ENCODE data around the gene RASA3.

The RASA3 gene

GRCh38 chr13:113996081-113996911 is 136.1 kb downstream of the RASA3 start:
- no peak for TF ChIP-seq GATA3 (IDR thresholded peaks at IDR 0.05; ENCODE audit: low read depth, low read length)
- TF ChIP-seq GATA2 (IDR thresholded peaks at IDR 0.05; ENCODE audit: low read depth, low read length), result no peak

- no peak for TF ChIP-seq GATA3 (IDR thresholded peaks at IDR 0.05; ENCODE audit: low read depth, low read length)
- TF ChIP-seq GATA2 (IDR thresholded peaks at IDR 0.05; ENCODE audit: low read depth, low read length), result no peak
Observed at GRCh38 chr13:113995051-113995601, 137.3 kb downstream of the RASA3 start.

DNA sequence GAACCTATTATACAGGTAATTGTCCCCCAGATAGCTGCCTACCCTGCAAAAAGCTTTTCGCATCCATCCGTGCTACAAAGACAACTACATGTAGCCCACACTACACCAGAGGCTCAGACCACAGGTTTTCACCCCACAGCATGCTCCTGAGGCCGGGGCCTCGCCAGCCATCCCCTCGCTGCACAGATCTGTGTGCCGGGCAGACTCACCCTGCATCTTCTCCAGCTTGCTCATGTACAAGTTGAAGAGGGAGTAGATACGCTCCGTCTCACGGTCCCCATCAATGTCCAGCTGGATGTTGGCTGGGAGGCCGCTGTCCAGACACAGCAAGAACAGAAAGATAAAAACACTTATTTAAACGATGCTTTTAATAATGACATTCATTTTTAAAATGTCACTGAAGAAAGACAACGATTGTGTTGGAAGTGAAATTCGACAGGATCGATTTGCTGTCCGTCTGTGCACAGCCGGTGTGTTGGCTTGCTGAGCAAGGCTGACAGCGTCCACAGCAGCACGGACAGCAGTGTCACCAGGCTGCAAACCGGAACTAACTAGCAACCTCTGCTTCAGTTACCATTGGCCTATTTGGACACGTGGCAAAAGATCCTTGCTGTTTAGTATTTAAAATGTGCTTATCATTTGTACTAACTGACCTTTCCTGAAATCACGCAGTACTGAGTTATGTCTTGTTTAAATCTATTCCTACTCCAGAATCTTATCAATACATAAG is 140.0 kb downstream of the RASA3 start:
- no peak for TF ChIP-seq GATA2 (IDR thresholded peaks at IDR 0.05; ENCODE audit: low read depth, low read length)
- TF ChIP-seq GATA3 (IDR thresholded peaks at IDR 0.05; ENCODE audit: low read depth, low read length), result no peak

GRCh38 chr13:113991676-113992179 is 140.7 kb downstream of the RASA3 start:
- TF ChIP-seq GATA3 (IDR thresholded peaks at IDR 0.05; ENCODE audit: low read depth, low read length), result no peak

DNA sequence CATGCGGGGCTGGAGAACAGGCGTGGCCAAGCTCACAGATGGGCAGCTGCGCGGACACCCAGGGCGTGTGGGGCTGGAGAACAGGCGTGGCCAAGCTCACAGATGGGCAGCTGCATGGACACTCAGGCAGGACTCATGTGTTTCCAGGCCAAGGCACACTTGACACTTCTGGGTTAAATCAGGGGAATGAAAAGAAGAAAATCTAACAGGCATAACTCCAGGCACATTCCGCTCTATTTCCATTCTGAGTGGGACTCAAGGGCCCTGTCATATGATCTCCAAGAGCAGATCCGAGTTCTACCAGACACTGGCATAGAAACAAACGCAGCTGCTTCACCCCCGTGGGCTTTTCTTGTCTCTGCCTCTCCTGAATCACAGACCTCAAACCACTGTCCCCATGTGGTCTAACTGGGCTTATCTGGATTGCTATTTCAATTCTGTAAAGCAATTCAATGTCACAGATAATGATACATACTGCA is 141.2 kb downstream of the RASA3 start:
- TF ChIP-seq GATA2 (IDR thresholded peaks at IDR 0.05; ENCODE audit: low read depth, low read length), result peak; percentile 87
- no peak; the same call in 1 of the 2 replicates for TF ChIP-seq GATA3 (IDR thresholded peaks at IDR 0.05; ENCODE audit: low read depth, low read length)

- TF ChIP-seq GATA2 (IDR thresholded peaks at IDR 0.05; ENCODE audit: low read depth, low read length) (no peak), GATA3 (IDR thresholded peaks at IDR 0.05; ENCODE audit: low read depth, low read length) (no peak)
Observed at GRCh38 chr13:113990321-113990837, 142.0 kb downstream of the RASA3 start.

DNA sequence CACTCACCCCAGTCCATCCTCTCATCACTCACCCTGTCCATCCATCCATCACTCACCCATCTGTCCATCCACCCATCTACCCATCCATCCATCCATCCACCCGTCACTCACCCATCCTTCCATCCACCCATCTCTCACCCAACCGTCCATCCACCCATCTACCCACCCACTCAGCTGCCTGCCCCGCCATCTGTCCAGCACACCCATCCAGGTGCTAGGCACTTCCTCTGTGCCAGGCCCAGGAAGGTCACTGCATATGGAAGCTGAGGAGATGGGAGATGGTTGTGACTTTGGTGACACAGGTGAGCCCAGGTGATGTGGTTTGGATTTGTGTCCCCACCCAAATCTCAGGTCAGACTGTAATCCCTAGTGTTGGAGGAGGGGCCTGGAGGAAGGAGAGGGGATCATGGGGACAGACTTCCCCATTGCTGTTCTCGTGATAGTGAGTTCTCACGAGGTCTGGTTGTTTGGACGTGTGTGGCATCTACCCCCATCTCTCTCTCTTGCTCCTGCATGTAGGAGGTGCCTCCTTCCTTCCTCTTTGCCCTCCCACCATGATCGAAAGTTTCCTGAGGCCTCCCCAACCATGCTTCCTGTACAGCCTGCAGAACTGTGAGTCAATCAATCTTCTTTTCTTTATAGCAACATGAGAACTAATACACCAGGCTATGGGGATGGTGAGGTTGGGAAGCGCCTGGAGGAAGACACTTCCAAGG is 142.7 kb downstream of the RASA3 start:
- TF ChIP-seq GATA2 (IDR thresholded peaks at IDR 0.05; ENCODE audit: low read depth, low read length), result no peak
- TF ChIP-seq GATA3 (IDR thresholded peaks at IDR 0.05; ENCODE audit: low read depth, low read length), result no peak

DNA sequence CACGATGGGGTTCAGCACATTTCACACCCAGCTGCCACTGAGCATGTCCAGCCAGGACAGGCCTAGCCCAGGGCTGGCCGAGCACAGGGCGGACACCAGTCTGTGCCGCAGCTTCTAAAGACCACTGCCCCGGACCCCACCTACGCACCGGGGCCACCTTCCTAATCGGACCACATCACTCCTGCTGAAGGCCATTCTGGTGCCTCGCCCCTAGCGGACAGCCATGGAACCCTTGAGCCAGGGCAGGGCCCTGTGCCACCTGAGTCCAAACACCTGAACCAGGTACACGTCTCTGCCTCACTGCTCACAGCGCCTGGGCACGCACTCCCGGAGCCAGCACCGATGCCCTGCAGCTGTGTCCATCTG is 150.1 kb downstream of the RASA3 start:
- TF ChIP-seq GATA3 (IDR thresholded peaks at IDR 0.05; ENCODE audit: low read depth, low read length) (no peak), GATA2 (IDR thresholded peaks at IDR 0.05; ENCODE audit: low read depth, low read length) (no peak)

DNA sequence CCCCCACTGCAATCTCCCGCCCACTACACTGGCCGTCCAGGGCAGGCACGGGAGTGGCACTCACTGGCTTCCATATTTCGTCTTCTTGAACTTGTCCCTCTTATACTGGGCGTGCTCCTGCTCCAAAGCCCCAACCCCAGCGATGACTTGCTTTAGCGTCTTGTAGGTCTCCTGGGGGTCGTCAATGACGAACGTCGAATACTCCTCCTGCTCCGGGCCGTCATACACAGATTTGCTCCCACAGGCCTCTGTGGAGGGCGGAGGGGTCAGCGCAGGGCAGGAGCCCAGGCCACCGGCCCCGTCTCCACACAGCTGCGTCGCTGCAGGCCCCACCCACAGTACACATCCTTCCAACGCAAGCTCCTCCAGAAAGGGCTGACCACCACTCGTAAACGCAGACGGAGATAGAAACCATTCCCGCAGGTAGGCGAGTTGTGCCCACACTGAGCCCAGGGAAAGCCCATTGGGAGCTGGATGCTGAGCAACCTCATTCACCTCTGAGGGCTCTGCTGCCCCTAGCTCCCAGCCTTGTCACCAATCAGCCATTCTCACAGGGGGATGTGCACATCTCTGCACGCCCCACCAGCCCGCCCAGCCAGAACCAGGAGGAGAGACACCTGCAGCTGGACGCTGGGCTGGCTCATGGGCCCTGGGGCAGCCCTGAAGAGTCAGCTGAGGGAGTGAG is 150.7 kb downstream of the RASA3 start:
- no peak for TF ChIP-seq GATA2 (IDR thresholded peaks at IDR 0.05; ENCODE audit: low read depth, low read length)
- no peak for TF ChIP-seq GATA3 (IDR thresholded peaks at IDR 0.05; ENCODE audit: low read depth, low read length)

DNA sequence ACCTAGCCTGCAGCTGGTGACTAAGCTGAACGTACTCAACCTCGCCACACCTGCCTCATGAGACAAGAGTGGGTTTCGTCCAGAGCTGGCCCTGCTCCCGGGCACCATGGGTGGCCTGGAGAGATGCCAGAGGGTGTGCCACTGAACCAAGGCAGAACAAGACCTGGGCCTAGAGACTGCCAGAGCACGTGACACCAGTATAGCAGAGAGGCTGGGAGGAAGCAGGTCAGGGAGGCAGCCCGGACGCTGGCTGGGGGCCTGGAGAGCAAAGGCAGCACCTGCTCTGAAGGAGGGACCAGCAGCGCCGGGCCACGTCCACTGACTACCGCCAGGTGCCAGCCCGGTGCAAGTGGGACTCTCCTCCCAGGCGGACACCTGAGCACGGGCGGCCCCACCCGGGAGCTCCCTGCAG is 151.2 kb downstream of the RASA3 start:
- TF ChIP-seq GATA3 (IDR thresholded peaks at IDR 0.05; ENCODE audit: low read depth, low read length) (no peak), GATA2 (IDR thresholded peaks at IDR 0.05; ENCODE audit: low read depth, low read length) (no peak)

DNA sequence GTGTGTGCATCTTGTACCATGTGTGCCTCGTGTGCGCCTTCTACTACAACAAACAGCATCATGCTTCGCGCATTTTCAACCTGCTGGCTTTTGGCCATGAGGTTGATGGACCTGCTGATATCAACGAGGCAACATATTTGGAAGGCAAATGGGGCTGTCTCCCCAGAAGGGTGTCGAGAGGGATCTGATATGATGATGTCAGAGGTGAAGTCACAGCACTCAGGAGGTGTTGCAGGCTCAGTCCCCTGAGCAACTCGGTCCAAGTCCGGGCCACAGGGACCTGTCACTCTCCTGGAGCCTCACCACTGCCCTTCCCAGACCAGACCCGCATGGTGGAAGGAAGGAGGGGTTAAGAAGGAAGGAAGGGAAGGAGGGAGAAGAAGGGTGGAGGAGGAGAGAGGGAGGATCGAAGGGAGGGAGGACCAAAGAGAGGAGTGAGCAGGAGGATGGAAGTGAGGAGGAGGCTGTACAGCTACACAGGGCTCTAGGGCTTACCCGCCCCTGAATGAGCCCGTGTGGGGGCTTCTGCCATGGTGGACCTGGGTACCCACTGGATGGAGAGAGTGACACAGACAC is 151.8 kb downstream of the RASA3 start:
- TF ChIP-seq GATA2 (IDR thresholded peaks at IDR 0.05; ENCODE audit: low read depth, low read length), result no peak
- TF ChIP-seq GATA3 (IDR thresholded peaks at IDR 0.05; ENCODE audit: low read depth, low read length), result no peak

GRCh38 chr13:113979791-113980471 is 152.5 kb downstream of the RASA3 start:
- TF ChIP-seq GATA2 (IDR thresholded peaks at IDR 0.05; ENCODE audit: low read depth, low read length) (no peak), GATA3 (IDR thresholded peaks at IDR 0.05; ENCODE audit: low read depth, low read length) (no peak)
